Gastroesophageal sphincter (tissue), 4 donors: ENCODE measurements around the gene LRIT2. TPM values are rescaled to one million over a fixed set of nuclear protein-coding genes. Genes with fewer than 3 reads are reported as not detected.
"Not testable (repeated sequence)": the region's sequence is repeated elsewhere in the genome, so short reads cannot be mapped to it uniquely, and the experiment has no call there.

ENCODE experiments used
- ATAC-seq: fragments of 150-250 bp; one replicate; pipeline ENCODE4 v1.9.1; 2016; ENCODE audit warnings: mild to moderate bottlenecking, moderate library complexity
- H3K27ac ChIP-seq, 4 donors: fragments of 200-600 bp; sonication (generic) in 3 of 4; 1 replicate in 3 of 4; 2 replicates in 1 of 4; pipeline ENCODE4 v1.5.1; 2016 to 2019
- H3K27me3 ChIP-seq: fragments of 200-600 bp; sonication (generic); one replicate; pipeline ENCODE4 v1.5.1; 2019
- H3K36me3 ChIP-seq, 2 donors: fragments of 200-600 bp; sonication (generic); one replicate each; pipeline ENCODE4 v1.5.1; 2019; ENCODE audit warnings: control low read depth in 1 of 2
- H3K4me1 ChIP-seq, 3 donors: fragments of 200-600 bp; sonication (generic); 1 replicate in 2 of 3; 2 replicates in 1 of 3; pipeline ENCODE4 v1.5.1; 2016 to 2019; ENCODE audit warnings: control low read depth in 2 of 3
- H3K4me3 ChIP-seq, 2 donors: fragments of 200-600 bp; sonication (generic); one replicate each; pipeline ENCODE4 v1.5.1; 2019; ENCODE audit warnings: mild to moderate bottlenecking in 1 of 2, moderate library complexity in 1 of 2
- H3K9me3 ChIP-seq, 3 donors: fragments of 200-600 bp; sonication (generic); one replicate each; pipeline ENCODE4 v1.5.1; 2017 to 2019; ENCODE audit warnings: control low read depth in 2 of 3
- EP300 ChIP-seq: sonication (generic); formaldehyde crosslinking; IDR thresholded peaks from one replicate; pipeline ENCODE4 v1.6.1; 2017; ENCODE audit warnings: antibody characterized with exemption, mild to moderate bottlenecking
- POLR2A ChIP-seq, 2 donors: fragments of 450-650 bp; IDR thresholded peaks; one replicate each; pipeline ENCODE4 v1.6.1; 2017; ENCODE audit warnings: antibody characterized with exemption in 2 of 2, mild to moderate bottlenecking in 2 of 2, moderate library complexity in 1 of 2
- POLR2AphosphoS5 ChIP-seq: sonication (generic); formaldehyde crosslinking; IDR thresholded peaks from one replicate; pipeline ENCODE4 v1.6.1; 2017; ENCODE audit warnings: antibody characterized with exemption
- WGBS, 2 donors: methylation state at CpG; one replicate each; pipeline ENCODE4 v1.1.5; 2018; ENCODE audit warnings: low coverage in 1 of 2; 5-methylcytosine and 5-hydroxymethylcytosine counted together
- total RNA-seq, 4 donors: library from RNA; depleted of rRNA; stranded (reverse); fragments of >200 nt; gene quantifications; one replicate each; pipeline ENCODE4 v1.1.0, GENCODE V29; 2016
- TF ChIP-seq, protein P1 (sequence below), 4 experiments: fragments of 200-600 bp in 2 of 4; fragments of 450-650 bp in 2 of 4; sonication (generic) in 1 of 4; IDR thresholded peaks; one replicate each; pipeline ENCODE4 v1.5.1; 2017 to 2019; ENCODE audit warnings: antibody characterized with exemption in 4 of 4, mild to moderate bottlenecking in 2 of 4, moderate library complexity in 2 of 4

LRIT2 gene
- total RNA-seq, 4 donors from 2014 or later = not detected

- H3K27ac ChIP-seq = no peak overlapping the region
- WGBS, 2 donors = 90% methylated on average over 6 of the region's 11 CpGs; no CpG with 5 or more reads in 1 of the 2 donors
- ATAC-seq = no peak
These were observed 39.7 kb downstream of the LRIT2 start for GRCh38 chr10:84185526-84186175.

GRCh38 chr10:84184517-84184916, 40.8 kb downstream of the LRIT2 start:
- 50 to 58% methylated on average over 2 to 3 of the region's 4 CpGs for WGBS, 2 donors
- ATAC-seq = no peak

More at GRCh38 chr10:84185526-84186175, 39.7 kb downstream of the LRIT2 start:
- Histone ChIP-seq H3K4me1 (no peaks in the 10 kb centered on the region), H3K9me3 (no peaks in the 10 kb centered on the region), H3K36me3 (no peaks in the 10 kb centered on the region), H3K4me3 (no peak overlapping the region), H3K27me3 (peaks cover 54% of the 10 kb centered on the region)
- TF ChIP-seq POLR2AphosphoS5 (no peak), EP300 (no peak), POLR2A (IDR thresholded peaks at IDR 0.05) (no peak)
- TF ChIP-seq, protein P1, sequence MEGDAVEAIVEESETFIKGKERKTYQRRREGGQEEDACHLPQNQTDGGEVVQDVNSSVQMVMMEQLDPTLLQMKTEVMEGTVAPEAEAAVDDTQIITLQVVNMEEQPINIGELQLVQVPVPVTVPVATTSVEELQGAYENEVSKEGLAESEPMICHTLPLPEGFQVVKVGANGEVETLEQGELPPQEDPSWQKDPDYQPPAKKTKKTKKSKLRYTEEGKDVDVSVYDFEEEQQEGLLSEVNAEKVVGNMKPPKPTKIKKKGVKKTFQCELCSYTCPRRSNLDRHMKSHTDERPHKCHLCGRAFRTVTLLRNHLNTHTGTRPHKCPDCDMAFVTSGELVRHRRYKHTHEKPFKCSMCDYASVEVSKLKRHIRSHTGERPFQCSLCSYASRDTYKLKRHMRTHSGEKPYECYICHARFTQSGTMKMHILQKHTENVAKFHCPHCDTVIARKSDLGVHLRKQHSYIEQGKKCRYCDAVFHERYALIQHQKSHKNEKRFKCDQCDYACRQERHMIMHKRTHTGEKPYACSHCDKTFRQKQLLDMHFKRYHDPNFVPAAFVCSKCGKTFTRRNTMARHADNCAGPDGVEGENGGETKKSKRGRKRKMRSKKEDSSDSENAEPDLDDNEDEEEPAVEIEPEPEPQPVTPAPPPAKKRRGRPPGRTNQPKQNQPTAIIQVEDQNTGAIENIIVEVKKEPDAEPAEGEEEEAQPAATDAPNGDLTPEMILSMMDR (IDR thresholded peaks at IDR 0.05) = no peak

DNA sequence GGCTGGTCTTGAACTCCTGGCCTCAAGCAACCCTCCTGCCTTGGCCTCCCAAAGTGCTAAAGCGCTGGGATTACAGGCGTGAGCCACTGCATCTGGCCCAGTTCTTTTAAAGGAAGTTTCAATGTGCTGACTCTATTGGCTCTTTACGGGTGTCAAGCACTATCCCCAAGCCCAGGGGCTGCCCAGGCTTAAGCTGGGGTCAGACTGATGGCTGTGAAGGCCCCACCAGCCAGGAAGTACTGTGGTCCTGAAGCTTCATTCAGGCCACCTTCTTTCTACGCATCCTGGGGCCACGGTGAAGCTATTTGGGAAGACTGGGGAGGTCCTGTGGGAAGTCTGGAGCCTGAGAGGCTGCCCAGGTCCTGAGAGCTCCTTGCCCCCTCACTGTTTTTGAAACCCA, 43.7 kb downstream of the LRIT2 start:
- no peaks in the 10 kb centered on the region for H3K9me3 ChIP-seq
- ATAC-seq = no peak
- H3K27me3 ChIP-seq = peaks cover 22% of the 10 kb centered on the region
- H3K4me1 ChIP-seq = no peaks in the 10 kb centered on the region
- H3K27ac ChIP-seq = no peak overlapping the region
- TF ChIP-seq, protein P1 (IDR thresholded peaks at IDR 0.05) = no peak
- TF ChIP-seq POLR2AphosphoS5 (no peak), EP300 (no peak), POLR2A (IDR thresholded peaks at IDR 0.05) (no peak)
- no peaks in the 10 kb centered on the region for H3K36me3 ChIP-seq
- 69% methylated on average over 2 of the region's 5 CpGs; no CpG with 5 or more reads in 1 of the 2 donors for WGBS, 2 donors
- no peak overlapping the region for H3K4me3 ChIP-seq

More at GRCh38 chr10:84184517-84184916, 40.8 kb downstream of the LRIT2 start:
- Histone ChIP-seq H3K4me3 (no peak overlapping the region), H3K27me3 (peaks cover 45% of the 10 kb centered on the region), H3K36me3 (no peaks in the 10 kb centered on the region), H3K9me3 (no peaks in the 10 kb centered on the region), H3K27ac (no peak overlapping the region), H3K4me1 (no peaks in the 10 kb centered on the region)
- TF ChIP-seq POLR2A (IDR thresholded peaks at IDR 0.05) = no peak
- TF ChIP-seq POLR2AphosphoS5 = no peak
- TF ChIP-seq EP300 = no peak
- TF ChIP-seq, protein P1 (IDR thresholded peaks at IDR 0.05) = no peak

DNA sequence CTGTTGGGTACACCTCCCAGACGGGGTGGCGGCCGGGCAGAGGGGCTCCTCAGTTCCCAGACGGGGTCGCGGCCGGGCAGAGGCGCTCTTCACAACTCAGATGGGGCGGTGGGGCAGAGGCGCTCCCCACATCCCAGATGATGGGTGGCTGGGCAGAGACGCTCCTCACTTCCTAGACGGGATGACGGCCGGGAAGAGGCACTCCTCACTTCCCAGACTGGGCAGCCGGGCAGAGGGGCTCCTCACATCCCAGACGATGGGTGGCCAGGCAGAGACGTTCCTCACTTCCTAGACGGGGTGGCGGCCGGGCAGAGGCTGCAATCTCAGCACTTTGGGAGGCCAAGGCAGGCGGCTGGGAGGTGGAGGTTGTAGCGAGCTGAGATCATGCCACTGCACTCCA, 45.0 kb downstream of the LRIT2 start:
- no CpG with 5 or more reads among the region's 22 CpGs for WGBS, 2 donors
- not testable (repeated sequence) for ATAC-seq, H3K27ac ChIP-seq, H3K9me3 ChIP-seq, H3K4me3 ChIP-seq, H3K36me3 ChIP-seq, H3K4me1 ChIP-seq
- peaks cover 13% of the 10 kb centered on the region for H3K27me3 ChIP-seq

DNA sequence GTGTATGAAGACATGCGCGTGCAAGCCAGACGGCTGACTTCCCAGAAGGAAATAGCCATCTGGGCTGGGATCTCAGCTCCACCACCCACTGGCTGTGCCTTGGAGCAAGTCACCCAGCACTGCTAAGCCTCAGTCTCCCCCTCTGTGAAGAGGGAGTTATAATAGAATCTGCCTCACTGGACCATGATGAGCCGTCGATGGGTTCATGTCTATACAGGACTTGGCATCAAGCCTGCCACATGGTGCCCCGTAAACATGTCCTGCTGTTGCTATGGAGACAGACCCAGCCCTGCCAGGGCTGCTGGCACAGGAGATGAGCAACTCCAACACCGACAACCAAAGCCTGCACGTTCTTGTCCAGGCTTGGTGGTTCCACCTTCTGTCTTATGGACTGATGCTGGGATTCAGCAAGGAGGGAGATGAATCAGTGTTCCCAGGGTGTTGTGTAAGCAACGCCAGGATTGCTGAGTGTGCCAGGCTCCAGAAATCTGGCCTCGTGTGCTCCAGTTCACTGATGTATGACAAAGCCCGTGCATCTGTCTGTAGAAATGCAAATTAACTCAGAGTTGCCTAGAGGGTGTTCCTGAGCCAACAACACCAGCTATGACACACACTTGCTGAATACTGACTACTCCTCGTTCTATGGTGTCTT, 46.2 kb downstream of the LRIT2 start:
- WGBS, 2 donors = 60 to 63% methylated on average over 3 to 4 of the region's 12 CpGs
- H3K27me3 ChIP-seq = peaks cover under 1% of the 10 kb centered on the region
- no peak overlapping the region for H3K4me3 ChIP-seq
- no peak for ATAC-seq
- TF ChIP-seq POLR2AphosphoS5 = no peak
- no peak for TF ChIP-seq POLR2A (IDR thresholded peaks at IDR 0.05)
- TF ChIP-seq EP300 = no peak
- TF ChIP-seq, protein P1 (IDR thresholded peaks at IDR 0.05) = no peak
- no peaks in the 10 kb centered on the region for H3K4me1 ChIP-seq
- H3K9me3 ChIP-seq = no peaks in the 10 kb centered on the region
- no peaks in the 10 kb centered on the region for H3K36me3 ChIP-seq
- H3K27ac ChIP-seq = no peak overlapping the region
